Smooth muscle cell (in vitro differentiated cells): Measurements from ENCODE around the gene CLSTN2. TPM values are rescaled to one million over a fixed set of nuclear protein-coding genes. Genes with fewer than 3 reads are reported as not detected.

ENCODE experiments used
- DNase-seq: peaks from one replicate; lab custom pipeline; 2025; ENCODE audit not compliant: unreplicated experiment; lab: John Stamatoyannopoulos, UW
- H2AFZ ChIP-seq: fragments of 200-600 bp; sonication (generic); 2 replicates; pipeline ENCODE4 v1.6.0; 2016; ENCODE audit warnings: antibody characterized with exemption, low read depth, mild to moderate bottlenecking
- H3F3A ChIP-seq: fragments of 200-600 bp; sonication (generic); 2 replicates; pipeline ENCODE4 v1.6.0; 2017; ENCODE audit warnings: antibody characterized with exemption, low read depth
- H3K27ac ChIP-seq: fragments of 200-600 bp; sonication (generic); 2 replicates; pipeline ENCODE4 v1.5.1; 2016; ENCODE audit warnings: low read depth, mild to moderate bottlenecking
- H3K27me3 ChIP-seq: fragments of 200-600 bp; sonication (generic); 2 replicates; pipeline ENCODE4 v1.6.1; 2016; ENCODE audit warnings: low read depth, mild to moderate bottlenecking
- H3K36me3 ChIP-seq: fragments of 200-600 bp; sonication (generic); 2 replicates; pipeline ENCODE4 v1.5.1; 2016; ENCODE audit warnings: low read depth
- H3K4me1 ChIP-seq: fragments of 200-600 bp; sonication (generic); 2 replicates; pipeline ENCODE4 v1.5.1; 2016; ENCODE audit warnings: low read depth
- H3K4me2 ChIP-seq: fragments of 200-600 bp; sonication (generic); 2 replicates; pipeline ENCODE4 v1.6.0; 2016; ENCODE audit warnings: mild to moderate bottlenecking
- H3K4me3 ChIP-seq: fragments of 200-600 bp; sonication (generic); 2 replicates; pipeline ENCODE4 v1.5.1; 2016; ENCODE audit warnings: mild to moderate bottlenecking
- H3K79me2 ChIP-seq: fragments of 200-600 bp; sonication (generic); 2 replicates; pipeline ENCODE4 v1.6.0; 2016; ENCODE audit warnings: low read depth, mild to moderate bottlenecking
- H3K9ac ChIP-seq: fragments of 200-600 bp; sonication (generic); 2 replicates; pipeline ENCODE4 v1.6.0; 2016; ENCODE audit warnings: low read depth
- H3K9me3 ChIP-seq: fragments of 200-600 bp; sonication (generic); replicated peaks from 2 replicates; pipeline ENCODE4 v1.5.1; 2016; ENCODE audit warnings: low read depth
- H4K20me1 ChIP-seq: fragments of 200-600 bp; sonication (generic); 2 replicates; pipeline ENCODE4 v1.6.0; 2016; ENCODE audit warnings: low read depth
- WGBS: methylation state at CpG from one replicate; pipeline ENCODE4 v1.1.7; 2016; ENCODE audit warnings: low lambda C conversion rate; 5-methylcytosine and 5-hydroxymethylcytosine counted together
- polyA plus RNA-seq: library from polyadenylated mRNA; unstranded; fragments of >200 nt; fragmentation: Nextera tagmentation; extraction: Ambion mirVana; gene quantifications from 2 replicates; pipeline ENCODE4 v1.2.1, GENCODE V29; 2016
- total RNA-seq: library from RNA; depleted of rRNA; stranded (reverse); fragments of >200 nt; gene quantifications from 2 replicates; pipeline ENCODE4 v1.2.3, GENCODE V29; 2014
- TF ChIP-seq, protein P1 (sequence below): fragments of 200-600 bp; sonication (generic); IDR thresholded peaks from 2 replicates; pipeline ENCODE4 v1.5.1; 2017; ENCODE audit warnings: borderline replicate concordance, mild to moderate bottlenecking, antibody characterized with exemption; ENCODE audit not compliant: insufficient read depth, poor library complexity, severe bottlenecking

The CLSTN2 gene
- total and polyA plus RNA-seq, 2 experiments from 2014 or later = 0.91 to 1.5 TPM

DNA sequence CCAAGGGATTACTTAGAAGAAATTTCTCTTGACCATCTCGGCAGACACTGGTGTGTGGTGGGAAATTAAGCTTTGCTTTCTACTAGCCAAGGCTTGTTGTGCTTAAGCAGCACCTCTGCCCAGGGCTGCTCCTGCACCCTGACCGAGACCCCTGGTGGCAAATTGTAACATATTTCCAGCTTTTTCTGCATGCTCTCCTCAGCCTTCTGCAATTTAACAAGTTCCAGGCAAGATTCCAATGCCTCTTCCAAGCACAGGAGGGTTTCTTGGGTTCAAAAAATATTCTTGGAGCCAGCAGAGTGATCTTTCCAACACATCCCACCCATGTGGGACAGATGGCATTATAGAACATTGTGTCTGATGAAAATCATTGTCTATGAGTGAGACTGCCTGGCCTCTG is 210.5 kb downstream of the CLSTN2 start:
- no peak overlapping the region for H3K4me2 ChIP-seq
- H3K27me3 ChIP-seq = no peaks in the 10 kb centered on the region
- H3K36me3 ChIP-seq = no peaks in the 10 kb centered on the region
- no peaks in the 10 kb centered on the region for H3K79me2 ChIP-seq
- TF ChIP-seq, protein P1, sequence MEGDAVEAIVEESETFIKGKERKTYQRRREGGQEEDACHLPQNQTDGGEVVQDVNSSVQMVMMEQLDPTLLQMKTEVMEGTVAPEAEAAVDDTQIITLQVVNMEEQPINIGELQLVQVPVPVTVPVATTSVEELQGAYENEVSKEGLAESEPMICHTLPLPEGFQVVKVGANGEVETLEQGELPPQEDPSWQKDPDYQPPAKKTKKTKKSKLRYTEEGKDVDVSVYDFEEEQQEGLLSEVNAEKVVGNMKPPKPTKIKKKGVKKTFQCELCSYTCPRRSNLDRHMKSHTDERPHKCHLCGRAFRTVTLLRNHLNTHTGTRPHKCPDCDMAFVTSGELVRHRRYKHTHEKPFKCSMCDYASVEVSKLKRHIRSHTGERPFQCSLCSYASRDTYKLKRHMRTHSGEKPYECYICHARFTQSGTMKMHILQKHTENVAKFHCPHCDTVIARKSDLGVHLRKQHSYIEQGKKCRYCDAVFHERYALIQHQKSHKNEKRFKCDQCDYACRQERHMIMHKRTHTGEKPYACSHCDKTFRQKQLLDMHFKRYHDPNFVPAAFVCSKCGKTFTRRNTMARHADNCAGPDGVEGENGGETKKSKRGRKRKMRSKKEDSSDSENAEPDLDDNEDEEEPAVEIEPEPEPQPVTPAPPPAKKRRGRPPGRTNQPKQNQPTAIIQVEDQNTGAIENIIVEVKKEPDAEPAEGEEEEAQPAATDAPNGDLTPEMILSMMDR = no peak
- no peaks in the 10 kb centered on the region for H4K20me1 ChIP-seq
- H3K4me3 ChIP-seq = no peak overlapping the region
- H2AFZ ChIP-seq = no peak overlapping the region
- no peaks in the 10 kb centered on the region for H3K9me3 ChIP-seq
- no peak overlapping the region for H3K9ac ChIP-seq
- no peak overlapping the region for H3K27ac ChIP-seq
- no peaks in the 10 kb centered on the region for H3F3A ChIP-seq
- WGBS = 75% methylated on average over 2 of the region's 2 CpGs
- no peaks in the 10 kb centered on the region for H3K4me1 ChIP-seq
- DNase-seq = no peak

DNA sequence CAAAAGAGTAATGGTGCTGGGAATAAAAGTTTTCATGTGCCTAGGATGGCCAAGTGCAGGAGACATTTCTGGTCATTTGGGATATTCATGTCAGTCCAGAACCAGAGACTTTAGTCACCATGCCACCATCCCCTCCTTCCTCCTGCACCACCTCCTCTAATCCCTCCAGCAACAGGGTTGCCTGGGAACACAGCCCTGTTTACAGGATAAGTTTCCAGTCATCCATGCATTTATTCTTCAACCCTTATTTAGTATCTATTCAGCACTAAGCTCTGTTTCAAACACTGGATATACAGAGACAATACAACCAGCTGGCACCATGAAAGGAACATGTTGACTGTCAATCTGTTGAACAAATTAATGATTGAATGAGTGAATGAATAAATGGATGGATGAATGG is 211.7 kb downstream of the CLSTN2 start:
- H3K4me2 ChIP-seq = no peak overlapping the region
- no peak overlapping the region for H3K9ac ChIP-seq
- no peaks in the 10 kb centered on the region for H3K36me3 ChIP-seq
- DNase-seq = no peak
- no peaks in the 10 kb centered on the region for H3K79me2 ChIP-seq
- no peaks in the 10 kb centered on the region for H3F3A ChIP-seq
- H2AFZ ChIP-seq = no peak overlapping the region
- no peaks in the 10 kb centered on the region for H3K9me3 ChIP-seq
- H3K4me1 ChIP-seq = no peaks in the 10 kb centered on the region
- H3K27ac ChIP-seq = no peak overlapping the region
- no peaks in the 10 kb centered on the region for H4K20me1 ChIP-seq
- H3K4me3 ChIP-seq = no peak overlapping the region
- TF ChIP-seq, protein P1 = no peak
- H3K27me3 ChIP-seq = no peaks in the 10 kb centered on the region

DNA sequence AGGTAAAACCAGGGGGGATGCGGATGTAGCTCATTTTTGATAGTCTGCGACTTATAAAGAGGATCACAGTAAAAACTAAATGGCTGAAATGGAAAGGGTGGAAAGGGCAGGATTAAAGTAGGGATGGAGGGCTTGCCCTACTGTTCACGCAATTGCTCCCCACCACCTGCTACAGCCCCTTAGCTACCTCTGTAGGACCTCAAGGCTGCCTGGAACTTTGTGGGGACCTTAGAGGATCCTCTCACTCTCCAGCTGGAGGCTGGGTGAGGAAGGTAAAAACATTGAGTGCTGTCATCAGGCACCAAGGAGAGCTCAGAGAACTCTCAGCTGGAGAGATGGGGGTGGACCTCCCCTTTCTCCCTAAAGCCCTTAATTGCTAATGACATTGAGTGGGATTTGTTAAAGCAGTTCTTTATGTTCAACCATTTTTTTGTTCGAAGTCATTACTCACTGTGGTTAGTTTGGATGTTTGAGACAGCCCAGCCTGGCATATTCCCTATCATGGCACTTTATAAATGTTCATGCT is 213.0 kb downstream of the CLSTN2 start:
- H3F3A ChIP-seq = no peaks in the 10 kb centered on the region
- no peaks in the 10 kb centered on the region for H4K20me1 ChIP-seq
- WGBS = 82% methylated on average over 4 of the region's 4 CpGs
- TF ChIP-seq, protein P1 = no peak
- no peak overlapping the region for H2AFZ ChIP-seq
- no peak overlapping the region for H3K4me2 ChIP-seq
- H3K27me3 ChIP-seq = no peaks in the 10 kb centered on the region
- no peaks in the 10 kb centered on the region for H3K36me3 ChIP-seq
- H3K9ac ChIP-seq = no peak overlapping the region
- H3K4me1 ChIP-seq = no peaks in the 10 kb centered on the region
- H3K9me3 ChIP-seq = no peaks in the 10 kb centered on the region
- no peak for DNase-seq
- no peak overlapping the region for H3K4me3 ChIP-seq
- H3K27ac ChIP-seq = no peak overlapping the region
- no peaks in the 10 kb centered on the region for H3K79me2 ChIP-seq

DNA sequence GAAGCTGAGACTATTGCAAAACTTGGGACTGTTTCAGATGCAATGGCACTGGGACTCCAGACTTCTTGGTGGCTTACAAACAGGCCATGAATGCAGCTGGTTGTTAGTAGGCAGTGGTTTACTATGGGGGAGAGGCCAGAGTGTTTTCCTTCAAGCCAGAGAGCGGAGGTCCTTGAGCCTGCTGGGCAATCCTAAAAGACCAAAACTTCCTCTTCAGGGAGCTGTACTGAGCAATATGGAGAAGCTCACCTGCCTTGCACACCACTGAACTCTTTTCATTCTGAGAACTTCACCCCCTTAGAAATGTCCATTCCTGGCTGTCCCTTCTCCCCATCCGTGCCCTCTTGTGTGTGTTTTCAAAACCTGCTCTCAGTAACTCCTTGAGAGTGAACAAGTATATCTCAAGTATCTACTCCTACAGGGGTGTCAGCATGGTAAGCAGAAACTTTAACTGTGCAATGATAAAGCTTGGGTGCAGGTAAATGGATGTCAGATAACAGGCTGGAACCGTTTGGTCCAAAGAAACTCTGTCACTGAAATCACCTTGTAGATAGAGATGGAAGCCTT is 213.9 kb downstream of the CLSTN2 start:
- Histone ChIP-seq H2AFZ (no peak overlapping the region), H3K36me3 (no peaks in the 10 kb centered on the region), H3K9me3 (no peaks in the 10 kb centered on the region), H3K4me3 (no peak overlapping the region), H3K4me1 (no peaks in the 10 kb centered on the region), H3K79me2 (no peaks in the 10 kb centered on the region), H3K4me2 (no peak overlapping the region), H3K27me3 (no peaks in the 10 kb centered on the region), H3K27ac (no peak overlapping the region), H3K9ac (no peak overlapping the region), H4K20me1 (no peaks in the 10 kb centered on the region), H3F3A (no peaks in the 10 kb centered on the region)
- WGBS = 93% methylated on average over 3 of the region's 3 CpGs
- no peak for DNase-seq
- TF ChIP-seq, protein P1 = no peak
